ENCODE measurements around the gene NEURL3.

GRCh38 chr2:96486696-96487095, 18.5 kb downstream of the NEURL3 start:
- TF ChIP-seq GATA2 (IDR thresholded peaks at IDR 0.05; ENCODE audit: low read depth, low read length) (no peak), GATA3 (IDR thresholded peaks at IDR 0.05; ENCODE audit: low read depth, low read length) (no peak)

All from SH-SY5Y (cell line).